Activated CD8-positive, alpha-beta memory T cell treated with anti-CD3 and anti-CD28 coated beads, Interleukin-2, amount 50 U/mL, for 48 hours (primary cell): Measurements from ENCODE around the gene CNTNAP5.

Experiments used
- DNase-seq: peaks from one replicate; pipeline ENCODE4 v3.0.0-alpha.2; 2020

The CNTNAP5 gene

DNA sequence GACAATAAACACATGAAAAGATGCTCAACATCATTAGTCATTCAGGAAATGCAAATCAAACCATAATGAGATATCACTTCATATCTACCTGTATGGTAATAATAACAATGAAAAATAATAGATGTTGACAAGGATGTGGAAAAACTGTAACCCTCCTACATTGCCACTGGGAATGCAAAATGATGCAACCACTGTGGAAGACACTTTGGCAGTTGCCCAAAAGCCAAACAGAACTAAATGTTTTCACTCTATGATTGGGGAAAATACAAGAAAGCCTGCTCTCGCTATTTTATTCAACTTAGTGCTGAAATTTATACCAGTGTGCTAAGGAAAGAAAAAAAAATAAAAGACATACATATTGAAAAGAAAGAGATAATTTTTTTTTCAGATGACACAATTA lies 934.5 kb downstream of the CNTNAP5 start:
- no peak for DNase-seq

DNA sequence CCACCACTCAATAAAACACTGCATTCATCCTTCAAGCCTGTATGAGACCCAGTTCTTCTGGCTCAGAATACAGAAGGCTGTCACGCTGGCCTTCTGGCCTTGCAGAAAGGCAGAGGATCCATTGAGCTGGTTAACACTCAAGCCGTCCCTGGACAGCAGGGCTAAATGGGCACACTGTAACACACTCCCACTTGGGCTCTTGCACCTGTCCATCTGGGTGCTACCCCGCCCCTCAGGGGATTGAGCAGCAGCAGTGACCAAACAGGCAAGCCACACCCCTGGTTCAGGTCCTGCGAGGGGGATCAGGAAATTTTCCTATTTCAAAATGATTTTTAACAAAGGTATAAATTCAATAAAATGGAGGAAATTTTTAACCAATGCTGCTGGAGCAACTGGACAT lies 936.0 kb downstream of the CNTNAP5 start:
- no peak for DNase-seq
